Measurements from ENCODE around the gene CCDC80.

- TF ChIP-seq GATA3 (IDR thresholded peaks at IDR 0.05; ENCODE audit: low read depth, low read length), result no peak
- no peak for TF ChIP-seq GATA2 (IDR thresholded peaks at IDR 0.05; ENCODE audit: low read depth, low read length)
These were observed 5.7 kb upstream of the CCDC80 start for GRCh38 chr3:112646623-112647022.
